ENCODE results near the gene PCA3.

DNA sequence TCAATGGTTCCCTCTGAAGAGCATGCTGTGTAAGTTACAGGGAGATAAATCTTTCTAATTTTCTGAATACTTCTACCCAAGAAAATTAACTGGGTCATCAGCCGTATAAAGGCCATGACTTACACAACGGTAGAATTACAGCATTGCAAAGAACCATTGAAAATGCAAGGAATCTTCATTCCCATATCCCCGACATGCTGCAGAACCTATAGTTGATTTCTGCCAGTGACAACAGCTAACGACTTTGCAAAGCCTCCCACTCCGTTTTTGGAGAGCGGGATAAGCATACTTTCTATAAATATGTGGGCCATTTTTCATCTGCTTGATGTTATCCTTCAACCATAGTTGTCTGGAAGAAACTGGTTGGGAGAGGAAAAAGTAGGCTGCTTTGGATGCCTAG is 56.2 kb downstream of the PCA3 start:
- TF ChIP-seq CTCF (IDR thresholded peaks at IDR 0.05 in 2 of 3, conservative IDR thresholded peaks at IDR 0.05 in 1 of 3; ENCODE audit: borderline replicate concordance in 1 of 3, insufficient read depth in 1 of 3, low read depth in 2 of 3, low read length in 2 of 3), result no peak
- TF ChIP-seq ZNF274 (IDR thresholded peaks at IDR 0.05; ENCODE audit: low read depth, low read length), result no peak
- no peak for TF ChIP-seq POLR2AphosphoS5 (IDR thresholded peaks at IDR 0.05; ENCODE audit: low read depth, low read length)
- TF ChIP-seq CEBPB (IDR thresholded peaks at IDR 0.05; ENCODE audit: low read depth), result no peak
- no peak for TF ChIP-seq EZH2phosphoT487 (IDR thresholded peaks at IDR 0.05; ENCODE audit: borderline replicate concordance)
- no peak for TF ChIP-seq POLR2A (IDR thresholded peaks at IDR 0.05; ENCODE audit: borderline replicate concordance, extremely low read depth, insufficient read depth, insufficient read length)
